Brain pericyte (primary cell): Measurements from ENCODE around the gene PNMA6F.

Experiments used
- DNase-seq: peaks from one replicate; pipeline ENCODE4 v3.0.0-alpha.2; 2012; ENCODE audit warnings: low read depth, low spot score

PNMA6F gene

DNA sequence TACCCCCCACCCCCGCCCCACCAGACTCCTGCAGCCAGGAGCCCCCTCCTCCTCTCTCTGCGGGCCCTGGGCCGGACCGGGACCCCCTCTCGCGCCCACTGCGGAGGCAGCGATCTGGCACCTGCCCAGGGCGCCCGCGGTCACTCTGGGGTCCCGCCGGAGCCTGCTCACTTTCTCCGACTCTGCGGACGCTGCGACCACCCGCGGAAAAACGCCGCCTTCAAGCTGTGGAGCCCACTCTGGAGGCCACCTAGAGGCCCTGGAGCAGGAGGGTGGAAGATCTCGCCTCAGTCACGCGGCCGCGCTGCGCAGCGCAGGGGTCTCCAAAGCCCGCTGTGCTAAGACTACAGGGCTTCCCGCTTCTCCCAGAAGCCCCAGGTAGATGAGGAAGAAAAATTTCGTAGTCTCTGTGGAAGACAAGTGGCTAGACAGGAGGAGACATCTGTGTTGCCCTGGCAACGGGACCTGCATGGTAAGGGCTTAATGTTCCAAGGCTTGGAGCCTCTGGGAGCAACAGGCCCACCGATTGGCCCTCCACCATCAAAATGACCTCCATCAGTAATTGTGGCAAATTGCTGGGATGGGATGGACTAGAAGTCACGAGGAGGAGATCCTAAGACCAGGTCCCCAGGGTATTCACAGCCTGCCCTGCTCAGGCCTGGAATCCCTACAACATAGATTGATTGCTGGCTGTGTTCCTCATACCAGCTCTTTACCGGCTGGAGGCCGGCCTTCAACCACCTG lies at the start of gene PNMA6F:
Gene PNMA6F (minus strand): TSS at position 387 of the 744 bp plus-strand sequence. CDS start 1,093 bp downstream, outside the sequence.
- no peak for DNase-seq

DNA sequence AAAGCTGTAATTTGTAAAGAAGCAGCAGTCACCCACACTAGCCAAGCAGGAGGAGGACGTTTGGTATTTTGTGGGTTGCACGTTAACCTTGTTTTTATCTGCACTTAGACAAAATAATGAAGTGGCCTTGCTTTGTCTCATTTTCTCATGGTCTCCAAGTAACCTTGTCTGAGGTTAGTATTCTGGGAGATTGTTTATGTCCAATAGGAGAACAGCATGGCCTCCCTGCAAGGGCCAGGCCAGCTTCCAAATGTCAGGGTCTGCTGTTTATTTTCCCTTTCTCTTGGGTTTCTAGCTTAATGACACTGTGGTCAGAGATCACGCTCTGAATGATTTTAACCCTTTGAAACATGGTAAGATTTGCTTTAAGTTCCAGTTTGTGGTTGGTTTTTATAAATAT lies 49.7 kb upstream of the PNMA6F start:
- no peak for DNase-seq

DNA sequence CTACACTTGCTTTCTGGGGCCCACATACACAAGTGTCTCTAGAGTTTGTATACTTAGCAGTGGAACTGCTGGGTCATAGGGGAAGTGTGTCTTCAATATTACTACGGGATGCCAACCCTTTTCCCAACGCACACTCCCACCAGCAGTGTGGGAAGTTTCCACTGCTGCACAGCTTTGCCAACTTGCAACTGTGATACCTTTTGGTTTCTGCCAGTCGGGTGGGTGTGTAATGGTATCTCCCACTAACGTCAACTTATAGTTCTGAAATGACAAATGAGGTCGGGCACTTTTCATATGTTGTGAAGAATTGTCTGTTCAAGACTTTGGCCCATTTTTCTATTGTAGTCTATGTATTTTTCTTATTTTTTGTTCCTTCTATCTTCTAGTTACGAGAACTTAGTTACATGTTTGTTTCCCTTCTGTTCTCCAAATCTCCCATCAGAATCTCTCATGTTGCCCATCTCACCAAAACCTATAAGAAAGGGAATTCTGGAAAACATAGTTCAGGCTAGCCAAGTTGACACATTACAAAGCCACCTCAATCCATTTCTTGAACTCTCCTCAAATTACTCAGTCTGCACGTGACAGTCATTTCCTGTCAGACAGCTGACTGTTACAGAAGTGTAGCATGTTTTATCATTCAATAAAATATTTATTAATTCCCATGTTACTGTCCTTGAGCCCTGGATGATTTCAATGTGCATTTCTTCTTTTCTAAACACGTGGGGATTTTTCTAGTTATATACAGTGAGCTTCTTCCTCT lies 48.9 kb upstream of the PNMA6F start:
- no peak for DNase-seq

DNA sequence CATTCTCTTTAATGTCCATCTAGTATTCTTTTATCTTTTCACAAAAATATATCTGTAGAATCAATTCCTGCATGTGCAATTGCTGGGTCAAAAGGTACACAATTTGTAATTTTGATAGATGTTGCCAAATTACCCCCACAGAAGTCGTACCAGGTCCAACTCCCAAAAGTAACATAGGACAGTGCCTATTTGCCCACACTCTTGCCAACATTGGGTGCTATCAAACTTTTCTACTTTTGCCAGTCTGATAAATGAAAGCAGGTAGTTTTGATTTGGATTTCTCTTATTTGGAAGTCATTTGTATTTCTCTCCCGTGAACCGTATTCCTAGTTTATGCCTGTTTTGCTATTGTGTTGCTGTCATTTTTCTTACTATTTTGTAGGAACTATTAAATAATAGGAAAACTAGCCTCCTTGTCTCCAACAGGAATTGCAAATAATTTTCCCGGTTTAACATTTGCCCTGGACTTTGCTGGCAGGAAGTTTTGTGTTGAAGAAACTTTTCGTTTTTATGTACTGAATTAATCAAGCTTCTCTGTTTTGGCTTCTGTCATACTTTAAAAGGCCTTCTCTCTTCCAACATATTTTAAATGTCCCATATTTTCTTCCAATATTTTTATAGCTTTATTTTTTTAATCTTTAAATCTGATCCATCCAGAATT lies 45.4 kb upstream of the PNMA6F start:
- no peak for DNase-seq

DNA sequence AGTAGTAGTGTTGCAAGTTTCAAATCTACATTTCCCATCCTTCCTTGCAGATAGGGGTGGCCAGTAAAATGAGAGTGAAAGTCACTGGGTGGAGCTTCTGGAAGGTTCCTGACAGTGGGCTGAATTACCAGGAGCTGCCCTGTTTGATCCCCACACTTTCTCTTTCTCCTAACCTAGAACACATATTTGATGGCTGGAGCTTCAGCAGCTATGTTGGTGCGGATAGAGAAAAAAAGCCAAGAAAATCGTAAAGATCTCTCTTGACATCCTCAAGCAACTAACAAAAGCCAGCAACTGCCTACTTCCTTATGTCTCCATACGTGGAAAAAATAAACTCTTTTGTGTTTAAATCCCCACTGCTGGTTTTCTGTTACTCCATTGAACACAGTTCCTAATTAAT lies 44.6 kb upstream of the PNMA6F start:
- no peak for DNase-seq

DNA sequence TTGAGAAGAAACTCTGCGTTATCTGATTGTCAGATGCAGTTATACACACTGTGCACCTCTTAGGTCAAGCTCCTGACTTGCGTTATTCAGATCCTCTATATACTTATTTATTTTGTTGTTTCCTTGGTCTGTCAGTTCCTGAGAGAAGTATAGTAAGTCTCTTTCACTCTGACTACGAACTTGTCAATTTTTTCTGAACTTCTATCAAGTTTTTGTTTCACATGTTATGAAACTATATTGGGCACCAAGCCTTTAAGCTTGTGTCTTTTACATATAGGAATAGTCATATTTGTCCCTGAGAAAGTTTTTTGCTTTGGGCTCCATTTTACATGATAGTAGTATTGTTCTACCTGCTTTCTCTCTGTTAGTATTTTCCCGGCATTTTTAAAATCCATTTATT lies 44.1 kb upstream of the PNMA6F start:
- DNase-seq: no peak

DNA sequence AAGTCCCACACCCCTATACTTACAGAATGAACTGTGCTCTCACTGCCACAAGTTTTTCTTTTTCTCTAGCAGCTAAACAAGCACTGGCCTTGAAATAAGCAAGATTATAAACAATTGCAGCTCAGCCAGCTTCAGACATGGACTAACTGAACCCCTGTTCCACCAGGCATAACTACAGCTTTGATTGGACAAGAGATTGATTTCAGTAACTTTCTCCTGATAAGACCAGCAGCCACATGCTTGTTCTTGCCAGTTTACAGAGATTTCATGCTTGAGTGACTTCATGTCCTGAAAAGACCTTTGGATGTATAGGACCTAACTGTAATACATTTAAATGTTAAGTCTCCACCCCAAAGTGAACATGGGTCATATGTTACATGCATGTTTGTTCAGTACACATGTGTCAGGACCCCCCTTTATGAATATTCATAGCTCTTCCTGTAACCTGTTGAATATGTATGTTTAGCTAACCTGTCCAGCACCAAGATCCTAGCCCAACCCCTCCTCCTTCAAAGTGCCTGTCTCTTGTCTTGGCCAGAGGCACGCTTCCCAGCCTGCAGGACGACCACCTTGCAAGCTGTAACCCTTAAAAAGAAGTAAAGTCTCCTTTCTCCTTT lies 40.3 kb upstream of the PNMA6F start:
- DNase-seq: no peak

DNA sequence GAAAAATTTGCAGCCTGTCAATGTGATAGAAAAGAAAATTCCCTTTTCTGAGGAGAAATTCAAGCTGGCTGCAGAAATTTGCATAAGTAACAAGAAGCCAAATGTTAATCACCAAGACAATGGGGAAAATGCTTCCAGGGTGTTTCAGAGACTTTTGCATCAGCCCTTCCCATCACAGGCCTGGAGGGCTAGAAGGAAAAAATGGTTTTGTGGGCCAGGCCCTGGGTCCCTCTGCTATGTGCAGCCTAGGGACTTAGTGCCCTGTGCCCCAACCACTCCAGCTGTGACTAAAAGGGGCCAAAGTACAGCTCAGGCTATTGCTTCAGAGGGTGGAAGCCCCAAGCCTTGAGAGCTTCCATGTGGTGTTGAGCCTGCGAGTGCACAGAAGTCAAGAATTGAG lies 36.3 kb upstream of the PNMA6F start:
- no peak for DNase-seq

DNA sequence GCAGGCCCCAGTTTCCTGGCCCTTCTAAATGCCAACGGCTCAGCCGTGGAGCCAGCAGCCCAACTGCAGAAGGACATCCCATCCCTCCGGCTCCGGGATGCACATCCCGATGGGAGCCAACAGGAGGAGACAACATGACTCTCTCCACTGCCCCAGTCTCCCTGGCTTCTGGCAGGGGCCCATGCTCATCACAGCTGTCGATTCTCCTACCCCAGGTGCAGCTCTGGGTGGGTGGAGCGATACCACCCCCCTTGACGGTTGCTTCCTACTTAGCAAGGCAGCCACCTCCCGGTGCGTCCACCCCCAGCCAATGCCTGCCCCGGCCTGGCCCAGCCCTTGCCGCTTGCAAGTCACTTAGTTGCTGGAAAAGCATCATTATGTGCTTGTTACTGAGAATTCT lies 31.8 kb upstream of the PNMA6F start:
- no peak for DNase-seq

DNA sequence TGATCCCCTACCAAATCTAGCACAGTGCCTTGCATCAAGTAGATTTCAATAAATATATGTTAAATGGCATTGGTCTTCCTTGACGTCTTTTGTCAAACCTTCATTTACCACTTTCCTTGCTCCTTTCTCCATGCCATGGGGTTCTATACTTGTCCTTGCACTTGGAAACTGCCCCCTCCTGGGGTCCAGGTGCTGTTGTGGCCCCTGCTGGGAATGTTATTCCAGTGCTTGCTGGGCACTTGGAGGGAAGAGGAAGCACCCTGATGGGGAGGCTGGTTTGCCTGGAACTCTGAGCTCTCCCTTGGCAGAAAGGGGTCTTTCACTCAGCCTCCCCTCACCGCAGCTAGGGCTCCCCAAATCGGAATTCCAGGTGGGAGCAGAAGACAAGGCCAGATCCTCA lies 31.3 kb upstream of the PNMA6F start:
- DNase-seq: no peak

DNA sequence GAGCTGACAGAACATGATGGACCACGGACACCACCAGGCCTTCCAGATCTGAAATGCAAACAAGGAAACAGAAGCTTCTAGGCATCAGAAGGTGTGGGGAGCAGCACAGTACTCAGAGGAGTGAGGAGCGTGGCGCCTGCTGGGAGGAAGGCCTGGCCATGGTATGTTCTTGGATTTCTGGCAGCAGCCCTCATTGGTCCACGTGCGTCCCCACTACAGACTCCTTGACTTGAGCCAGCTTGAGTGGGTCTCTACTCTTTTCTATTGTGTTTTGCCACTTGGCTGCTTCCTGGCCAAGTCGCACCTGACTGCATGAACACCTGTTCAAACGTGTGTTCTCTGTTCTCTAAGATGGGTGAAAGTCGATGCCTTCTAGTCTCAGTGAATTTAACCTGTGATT lies 30.4 kb upstream of the PNMA6F start:
- DNase-seq: no peak

DNA sequence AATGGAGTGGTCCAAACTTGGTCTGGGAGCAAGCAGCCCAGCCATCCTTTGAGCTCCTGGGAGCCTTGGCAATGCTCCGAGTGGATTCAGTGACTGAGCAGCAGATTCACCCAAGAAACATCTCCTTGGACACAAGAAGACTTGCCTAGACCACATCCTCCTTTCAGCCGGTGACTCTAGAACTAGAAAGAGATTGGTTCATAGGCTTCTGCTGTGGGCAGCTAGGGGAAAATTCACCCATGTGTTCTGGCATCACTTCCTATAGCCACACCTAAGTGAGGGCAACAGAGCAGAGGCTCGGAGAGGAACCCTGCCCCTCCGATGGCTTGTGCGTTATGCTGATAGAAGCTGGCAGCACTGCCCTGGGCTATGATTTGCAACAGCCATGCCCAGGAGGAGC lies 28.4 kb upstream of the PNMA6F start:
- no peak for DNase-seq

DNA sequence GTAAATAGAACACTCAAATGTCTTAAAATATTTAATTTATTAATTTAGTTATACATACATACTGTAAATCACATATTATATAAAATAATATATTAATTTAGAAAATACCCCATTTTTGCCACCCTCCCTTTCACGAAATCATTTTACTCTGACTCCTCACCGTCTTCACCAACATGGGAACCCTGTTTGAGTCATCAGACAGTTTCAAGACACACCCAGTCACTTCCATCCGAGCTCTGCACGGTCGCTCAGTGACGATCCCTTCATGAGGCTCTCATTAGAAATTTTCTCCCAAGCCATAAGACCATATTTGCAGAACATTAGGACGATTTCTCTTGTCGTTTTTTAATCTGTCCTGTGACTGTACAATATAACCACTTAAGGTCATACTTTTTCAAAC lies 26.9 kb upstream of the PNMA6F start:
- no peak for DNase-seq

DNA sequence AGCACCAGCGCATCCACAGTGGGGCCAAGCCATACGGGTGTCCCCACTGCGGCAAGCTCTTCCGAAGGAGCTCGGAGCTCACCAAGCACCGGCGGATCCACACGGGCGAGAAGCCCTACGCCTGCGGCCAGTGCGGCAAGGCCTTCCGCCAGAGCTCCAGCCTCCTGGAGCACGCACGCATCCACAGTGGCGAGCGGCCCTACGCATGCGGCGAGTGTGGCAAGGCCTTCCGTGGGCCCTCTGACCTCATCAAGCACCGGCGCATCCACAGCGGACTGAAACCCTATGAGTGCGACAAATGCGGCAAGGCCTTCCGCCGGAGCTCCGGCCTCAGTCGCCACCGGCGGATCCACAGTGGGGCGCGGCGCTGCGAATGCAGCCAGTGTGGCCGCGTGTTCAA lies 26.0 kb upstream of the PNMA6F start:
- DNase-seq: no peak

DNA sequence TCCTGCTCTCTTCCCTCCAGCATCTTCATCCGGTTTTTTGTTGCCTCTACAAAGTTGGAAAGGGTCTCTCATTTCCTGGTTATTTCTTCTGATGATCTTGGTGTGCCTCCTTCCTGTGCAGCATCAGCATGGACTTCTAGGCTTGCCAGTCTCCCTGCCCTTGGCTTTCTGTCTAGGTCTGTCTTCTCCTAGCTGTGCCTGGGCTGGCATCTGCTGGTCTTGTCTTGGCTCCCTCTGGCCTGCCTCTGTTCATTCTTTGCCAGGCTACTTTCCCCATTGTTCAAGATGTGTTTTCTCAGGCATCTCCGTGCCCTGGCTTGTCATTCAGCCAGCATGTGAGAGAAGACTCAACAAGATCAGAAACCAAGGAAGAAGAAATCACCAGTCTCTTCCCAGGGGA lies 22.1 kb upstream of the PNMA6F start:
- DNase-seq: no peak

DNA sequence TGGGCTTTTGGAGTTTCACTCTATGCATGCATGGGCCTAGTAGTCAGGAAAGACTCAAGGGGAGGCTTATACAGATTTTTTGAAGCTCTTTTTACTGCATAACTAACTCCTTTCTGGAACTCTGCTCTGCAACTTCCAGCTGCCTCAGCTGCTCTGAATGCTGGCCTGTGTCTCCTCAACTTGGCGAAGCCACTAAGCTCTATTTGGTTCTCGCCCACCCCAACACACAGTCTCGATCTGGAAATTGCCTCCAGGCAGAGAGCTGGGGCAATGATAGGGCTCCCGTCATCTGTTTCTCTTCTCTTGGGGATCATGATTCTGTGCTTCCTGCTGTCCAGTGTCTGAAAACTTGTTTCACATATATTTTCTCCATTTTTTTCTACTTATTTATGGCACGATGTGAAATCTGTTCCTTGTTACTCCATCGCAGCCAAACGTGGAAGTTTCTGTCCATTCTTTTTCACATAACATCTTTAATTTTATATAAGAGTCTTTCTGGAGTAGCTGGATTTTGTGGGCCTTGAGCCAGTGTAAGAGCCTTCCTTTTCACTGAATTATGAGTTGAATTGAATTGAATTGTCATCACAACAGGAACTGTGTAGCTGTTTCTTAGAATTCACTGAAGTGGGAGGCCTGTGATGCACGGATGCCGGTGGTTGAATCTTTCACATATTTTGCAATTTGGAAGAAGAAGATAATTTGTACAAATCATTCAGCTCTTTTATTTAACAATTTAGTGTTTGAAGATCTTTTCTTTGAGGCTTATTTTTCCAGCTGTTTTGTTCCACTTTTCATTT lies 21.4 kb upstream of the PNMA6F start:
- DNase-seq: no peak

DNA sequence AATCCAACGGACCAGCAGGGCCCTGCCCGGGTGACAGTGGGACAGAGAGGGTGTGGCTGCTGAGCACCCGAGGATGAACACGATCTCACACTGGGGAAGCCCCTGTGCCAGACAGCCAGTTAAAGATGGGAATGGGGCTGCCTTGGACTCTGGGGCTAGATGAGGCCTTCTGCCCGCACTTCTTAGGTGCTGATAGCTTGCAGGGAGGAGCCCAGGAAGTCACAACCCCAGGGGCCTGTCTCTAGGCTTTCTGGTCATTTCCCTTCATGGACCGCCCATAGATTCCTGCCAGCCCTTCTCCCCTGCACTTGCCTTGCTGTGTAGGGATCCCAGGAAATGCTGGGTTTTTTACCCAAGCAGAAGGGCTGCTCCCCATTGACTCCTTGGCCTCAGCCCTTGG lies 18.5 kb upstream of the PNMA6F start:
- DNase-seq: no peak

DNA sequence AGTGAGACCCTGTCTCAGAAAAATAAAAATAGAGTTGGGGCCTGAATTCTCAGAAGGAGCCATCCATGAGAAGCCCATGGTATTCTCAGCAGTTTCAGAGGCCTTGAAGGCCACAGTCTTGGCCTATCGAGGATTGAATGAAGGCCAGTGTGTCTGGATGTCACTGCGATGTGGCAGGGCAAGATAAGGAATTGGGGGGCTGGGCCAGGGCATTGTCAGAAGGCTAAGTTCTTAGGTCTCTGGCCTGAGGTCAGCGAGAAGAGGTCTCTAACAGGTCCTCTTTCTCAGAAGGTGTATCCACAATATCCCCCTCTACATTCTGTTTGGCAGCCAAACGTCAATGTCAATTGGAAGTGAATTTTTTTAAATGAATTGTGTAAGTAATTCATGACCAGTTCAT lies 18.1 kb upstream of the PNMA6F start:
- no peak for DNase-seq

DNA sequence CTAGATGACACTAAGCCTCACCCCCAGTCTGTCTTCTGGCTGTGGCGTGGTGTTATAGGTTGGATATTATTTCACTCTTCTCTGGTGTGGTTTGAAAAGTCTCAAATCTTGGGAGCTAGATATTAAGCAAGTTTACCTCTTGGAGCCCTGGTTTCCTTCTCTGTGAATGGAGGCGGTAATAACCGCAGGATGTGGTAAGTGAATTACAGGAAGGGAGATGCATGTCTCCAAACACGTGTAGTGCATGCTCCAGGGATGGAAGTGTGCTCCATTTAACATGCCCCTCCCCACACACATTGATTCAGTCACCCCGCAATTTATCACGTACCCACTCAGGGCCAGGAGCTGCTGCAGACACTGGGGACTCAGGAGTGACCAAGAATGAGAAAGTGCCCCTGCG lies 17.3 kb upstream of the PNMA6F start:
- no peak for DNase-seq

DNA sequence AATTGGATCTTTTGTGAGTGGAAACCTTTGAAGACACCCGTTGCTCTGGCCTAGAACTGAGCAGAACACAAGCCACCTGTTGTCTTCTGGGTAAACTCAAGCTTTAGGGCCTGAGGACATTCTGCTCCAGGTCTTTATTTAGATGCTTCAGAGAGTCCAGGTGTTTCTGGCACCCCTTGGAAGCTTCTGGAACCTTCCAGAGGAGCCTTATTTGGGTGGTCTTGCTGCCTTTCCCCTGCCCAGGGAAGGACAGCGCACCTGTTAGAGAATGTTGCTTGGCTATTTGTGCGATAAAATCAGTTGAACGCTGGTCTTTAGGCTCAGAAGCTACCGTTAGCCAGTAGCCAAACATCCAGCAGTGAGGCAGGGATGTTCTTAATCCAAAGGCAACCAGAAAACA lies 15.4 kb upstream of the PNMA6F start:
- no peak for DNase-seq

DNA sequence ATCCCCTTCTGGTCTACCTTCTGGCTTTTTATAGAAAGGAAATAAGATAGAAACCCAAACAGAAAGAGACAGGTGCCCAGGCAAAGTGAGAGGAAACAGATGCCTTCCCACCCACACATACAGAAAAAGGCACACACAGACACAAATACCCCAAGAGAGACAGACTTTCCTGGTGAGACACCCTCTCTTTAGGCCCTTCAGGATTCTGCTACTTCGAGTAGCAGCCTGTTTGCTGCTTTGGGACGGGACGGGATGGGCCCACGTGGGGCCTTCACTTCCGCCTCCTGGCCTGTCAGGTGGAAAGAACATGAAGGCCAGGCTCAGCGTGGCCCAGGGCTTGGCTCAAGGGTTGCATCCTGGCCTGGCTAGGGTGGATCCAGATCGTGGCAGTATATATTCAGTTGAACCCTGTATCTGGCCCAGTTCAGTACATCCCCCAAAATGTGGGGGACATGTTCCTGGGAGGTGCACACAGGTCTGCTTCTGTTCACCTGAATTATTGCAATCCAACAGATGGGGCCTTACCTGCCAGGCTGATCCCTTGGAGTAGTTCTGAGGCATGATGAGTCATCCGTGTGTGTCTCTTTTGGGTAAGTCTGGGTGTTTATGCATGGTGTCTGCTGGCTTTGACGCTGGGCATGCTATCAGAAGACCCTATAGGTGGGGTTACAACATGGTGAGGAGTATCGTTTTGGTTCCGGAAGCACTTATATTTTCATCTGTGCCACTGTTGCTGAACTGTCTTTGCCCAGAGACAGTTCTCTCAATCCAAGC lies 14.7 kb upstream of the PNMA6F start:
- DNase-seq: no peak
